HG03108 (cell line): Measurements from ENCODE around the gene KCNIP1.
"Not testable (repeated sequence)": the region's sequence is repeated elsewhere in the genome, so short reads cannot be mapped to it uniquely, and the experiment has no call there.

Source experiments
- ATAC-seq: cut with Tn5 transposase; IDR thresholded peaks from one replicate; pipeline ENCODE4 v1.9.1; 2021; ENCODE audit warnings: moderate library complexity; ENCODE audit not compliant: unreplicated experiment

KCNIP1 gene

GRCh38 chr5:170765868-170766267, 262.0 kb downstream of the KCNIP1 start:
- ATAC-seq, result not testable (repeated sequence)

DNA sequence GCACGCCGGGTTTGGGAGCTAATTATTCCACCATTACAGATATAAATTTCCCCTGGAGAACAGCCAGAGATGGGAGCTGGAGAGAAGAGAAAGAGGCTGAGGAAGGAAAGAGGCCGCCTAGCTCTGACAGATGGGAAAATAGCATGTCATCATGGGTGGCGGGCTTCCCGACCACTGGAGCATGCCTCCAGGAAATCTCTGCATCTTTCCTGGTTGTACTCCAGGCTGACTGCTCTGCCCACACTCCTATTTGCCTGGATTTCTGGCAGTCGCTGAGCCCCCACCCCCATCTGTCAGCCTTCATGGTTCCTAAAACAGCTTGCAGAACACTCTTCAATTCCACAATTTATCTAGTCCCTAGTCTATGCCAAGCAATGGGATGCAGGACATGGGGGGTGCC, 265.4 kb downstream of the KCNIP1 start:
- no peak for ATAC-seq

- ATAC-seq, result no peak
Observed at GRCh38 chr5:170769898-170770416, 266.1 kb downstream of the KCNIP1 start.

DNA sequence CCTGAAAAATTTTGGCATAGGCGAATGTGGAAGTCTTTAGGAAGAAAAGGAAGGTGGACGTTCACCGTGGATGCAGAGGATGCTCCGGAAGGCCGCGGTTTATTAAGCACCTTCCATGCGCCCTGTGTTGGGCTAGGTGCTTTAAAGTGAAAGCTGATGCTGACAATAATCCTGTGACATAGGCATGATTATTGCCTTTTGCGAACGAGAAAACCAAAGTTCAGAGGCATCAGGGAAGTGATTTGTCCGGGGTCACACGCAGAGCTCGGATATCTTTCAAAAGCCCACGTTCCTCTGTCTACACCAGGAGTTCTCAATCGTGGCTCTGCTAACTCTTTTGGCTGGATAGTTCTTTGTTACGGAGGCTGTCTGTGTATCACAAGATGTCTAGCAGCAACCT, 267.7 kb downstream of the KCNIP1 start:
- ATAC-seq, result no peak

- ATAC-seq, result no peak
Observed at GRCh38 chr5:170773024-170773985, 269.5 kb downstream of the KCNIP1 start.

DNA sequence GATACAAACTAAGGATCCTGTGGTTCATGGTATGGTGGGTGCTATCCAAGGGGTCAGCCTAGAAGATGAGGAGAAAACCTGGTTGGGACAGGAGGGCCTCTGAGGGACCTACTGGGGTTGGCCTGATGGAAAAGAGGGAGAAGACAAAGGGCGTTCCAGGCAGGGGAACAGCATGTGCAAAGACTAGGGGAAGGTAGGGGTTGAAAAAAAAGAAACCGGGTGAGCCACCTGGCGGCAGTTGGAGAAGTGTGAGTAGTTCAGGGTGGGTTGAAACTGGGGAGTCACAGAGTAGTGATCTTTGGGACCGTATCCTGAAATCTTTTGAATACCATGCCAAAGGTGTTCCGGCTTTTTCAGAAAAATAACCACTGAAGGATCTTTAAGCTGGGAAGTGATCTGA, 271.0 kb downstream of the KCNIP1 start:
- no peak for ATAC-seq

GRCh38 chr5:170781946-170782345, 278.1 kb downstream of the KCNIP1 start:
- ATAC-seq, result no peak

DNA sequence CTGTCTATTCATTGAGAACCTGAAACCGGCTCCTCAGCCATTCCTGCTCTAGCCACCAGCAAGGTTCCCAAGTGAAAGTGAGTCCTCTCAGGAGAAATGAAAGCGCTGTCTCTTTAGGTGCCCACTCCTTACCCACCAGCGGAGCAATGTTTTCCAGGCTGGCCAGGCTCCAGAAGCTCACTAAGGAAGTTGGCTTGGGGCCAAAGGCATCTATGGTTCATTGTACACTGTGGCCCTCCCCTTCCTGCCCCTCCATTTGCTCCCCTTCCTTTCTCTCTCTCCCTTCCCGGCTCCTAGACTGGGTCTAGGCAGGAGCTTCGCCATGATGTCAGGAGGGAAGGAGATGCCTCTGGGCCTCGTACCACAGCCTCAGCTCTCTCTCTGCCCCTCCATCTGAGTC, 278.6 kb downstream of the KCNIP1 start:
- no peak for ATAC-seq

- no peak for ATAC-seq
Observed at GRCh38 chr5:170783498-170784247, 279.9 kb downstream of the KCNIP1 start, which contains the start of gene GABRP. TSS of gene GABRP (plus strand) at chr5:170783725. CDS start at chr5:170788616, 4,891 bp downstream.

DNA sequence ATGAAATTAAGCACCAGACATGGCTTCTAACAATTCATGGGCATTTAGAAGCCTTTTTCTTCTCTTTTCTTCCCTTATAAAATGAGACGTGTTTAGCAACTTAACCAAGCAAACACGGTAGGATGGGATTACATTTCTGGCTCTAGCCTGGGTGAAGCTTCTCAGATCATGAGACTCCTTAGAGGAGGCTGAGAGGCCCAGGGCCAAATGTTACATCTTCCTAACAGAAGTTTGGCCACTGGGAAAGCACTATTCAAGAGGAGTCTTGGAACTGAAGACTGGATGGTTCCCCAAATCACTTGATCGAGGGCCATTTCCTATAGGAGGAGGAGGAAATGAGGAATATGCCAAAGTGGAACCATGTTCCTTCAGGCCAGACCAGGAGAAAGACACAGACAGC, 281.6 kb downstream of the KCNIP1 start:
- no peak for ATAC-seq
